ENCODE data around the gene OR6C2.

DNA sequence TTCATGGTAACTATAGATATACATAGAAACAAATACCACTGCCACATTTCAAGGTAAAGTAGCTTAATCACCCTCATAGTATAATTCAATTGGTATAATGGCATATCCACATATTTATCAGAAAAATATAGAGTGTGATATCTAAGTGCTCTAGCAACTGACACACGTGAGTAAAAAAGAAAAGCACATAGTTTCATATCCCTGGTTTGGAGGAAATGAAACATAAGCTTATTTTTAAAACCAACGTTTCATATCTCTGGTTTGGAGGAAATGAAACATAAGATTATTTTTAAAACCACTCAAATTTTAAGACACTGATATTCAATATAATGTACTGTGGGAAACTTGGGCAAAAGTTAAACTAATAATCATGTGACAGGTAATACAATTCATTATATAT, 24.0 kb downstream of the OR6C2 start:
- TF ChIP-seq POLR2A (IDR thresholded peaks at IDR 0.05), result no peak
- TF ChIP-seq, protein P1, sequence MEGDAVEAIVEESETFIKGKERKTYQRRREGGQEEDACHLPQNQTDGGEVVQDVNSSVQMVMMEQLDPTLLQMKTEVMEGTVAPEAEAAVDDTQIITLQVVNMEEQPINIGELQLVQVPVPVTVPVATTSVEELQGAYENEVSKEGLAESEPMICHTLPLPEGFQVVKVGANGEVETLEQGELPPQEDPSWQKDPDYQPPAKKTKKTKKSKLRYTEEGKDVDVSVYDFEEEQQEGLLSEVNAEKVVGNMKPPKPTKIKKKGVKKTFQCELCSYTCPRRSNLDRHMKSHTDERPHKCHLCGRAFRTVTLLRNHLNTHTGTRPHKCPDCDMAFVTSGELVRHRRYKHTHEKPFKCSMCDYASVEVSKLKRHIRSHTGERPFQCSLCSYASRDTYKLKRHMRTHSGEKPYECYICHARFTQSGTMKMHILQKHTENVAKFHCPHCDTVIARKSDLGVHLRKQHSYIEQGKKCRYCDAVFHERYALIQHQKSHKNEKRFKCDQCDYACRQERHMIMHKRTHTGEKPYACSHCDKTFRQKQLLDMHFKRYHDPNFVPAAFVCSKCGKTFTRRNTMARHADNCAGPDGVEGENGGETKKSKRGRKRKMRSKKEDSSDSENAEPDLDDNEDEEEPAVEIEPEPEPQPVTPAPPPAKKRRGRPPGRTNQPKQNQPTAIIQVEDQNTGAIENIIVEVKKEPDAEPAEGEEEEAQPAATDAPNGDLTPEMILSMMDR (IDR thresholded peaks at IDR 0.05 in 4 of 5, conservative IDR thresholded peaks at IDR 0.05 in 1 of 5), result no peak

Data from gastrocnemius medialis (tissue), 4 donors.